ENCODE data around the gene TOGARAM2. TPM values are rescaled to one million over a fixed set of nuclear protein-coding genes. Genes with fewer than 3 reads are reported as not detected.
A peak's percentile ranks its signal among the peaks of the same experiment; 100 is the strongest.

Gene TOGARAM2
- total and polyA plus RNA-seq, 8 donors: 0.03 to 9.1 (median 0.74) TPM

GRCh38 chr2:29006980-29007301 lies 25.8 kb downstream of the TOGARAM2 start:
- H3K9me3 ChIP-seq: no peaks in the 10 kb centered on the region
- ATAC-seq (no peak), DNase-seq (no peak), FAIRE-seq (no peak)
- WGBS, 2 donors: 75 to 88% methylated on average over 2 of the region's 2 CpGs
- H3K27ac ChIP-seq: no peak overlapping the region
- intact Hi-C loops (cut with DNase I): no loop called here
- peaks cover 0 to 10% (median 0%) of the 10 kb centered on the region in 3 donors for H3K4me1 ChIP-seq
- no peak for TF ChIP-seq CTCF (IDR thresholded peaks at IDR 0.05)
- H3K4me3 ChIP-seq: no peak overlapping the region
- no peaks in the 10 kb centered on the region for H3K36me3 ChIP-seq
- no peaks in the 10 kb centered on the region for H3K27me3 ChIP-seq

- Histone ChIP-seq H3K36me3 (no peaks in the 10 kb centered on the region), H3K4me1 (peaks cover 0 to 18% (median 0%) of the 10 kb centered on the region in 3 donors), H3K4me3 (no peak overlapping the region), H3K9me3 (no peaks in the 10 kb centered on the region), H3K27ac (no peak overlapping the region), H3K27me3 (no peaks in the 10 kb centered on the region)
- no peak for TF ChIP-seq CTCF (IDR thresholded peaks at IDR 0.05)
- WGBS, 2 donors: 82 to 97% methylated on average over 9 of the region's 9 CpGs
- intact Hi-C loops (cut with DNase I): no loop called here
- FAIRE-seq: no peak
- DNase-seq: no peak
- no peak for ATAC-seq
Measured at GRCh38 chr2:29009270-29009669, 28.2 kb downstream of the TOGARAM2 start.

GRCh38 chr2:29009711-29010677 lies 28.9 kb downstream of the TOGARAM2 start:
- no peak overlapping the region for H3K27ac ChIP-seq
- peaks cover 0 to 18% (median 0%) of the 10 kb centered on the region in 3 donors for H3K4me1 ChIP-seq
- intact Hi-C loops (cut with DNase I): no loop called here
- WGBS, 2 donors: 76% methylated on average over 26 of the region's 26 CpGs
- ATAC-seq: no peak
- no peaks in the 10 kb centered on the region for H3K27me3 ChIP-seq
- no peak for TF ChIP-seq CTCF (IDR thresholded peaks at IDR 0.05)
- FAIRE-seq: no peak
- H3K36me3 ChIP-seq: no peaks in the 10 kb centered on the region
- H3K9me3 ChIP-seq: no peaks in the 10 kb centered on the region
- H3K4me3 ChIP-seq: no peak overlapping the region
- DNase-seq: no peak

- H3K27me3 ChIP-seq: no peaks in the 10 kb centered on the region
- H3K27ac ChIP-seq: no peak overlapping the region
- H3K4me1 ChIP-seq: peaks cover 0 to 18% (median 0%) of the 10 kb centered on the region in 3 donors
- intact Hi-C loops (cut with DNase I): no loop called here
- H3K9me3 ChIP-seq: no peaks in the 10 kb centered on the region
- no peaks in the 10 kb centered on the region for H3K36me3 ChIP-seq
- peak in 1 of 6 donors; percentile 30 for DNase-seq
- TF ChIP-seq CTCF (IDR thresholded peaks at IDR 0.05): no peak
- peak in 3 of 4 donors; percentile 10 to 37 (median 13) for ATAC-seq
- 56 to 59% methylated on average over 7 of the region's 7 CpGs for WGBS, 2 donors
- no peak for FAIRE-seq
- no peak overlapping the region for H3K4me3 ChIP-seq
Measured at GRCh38 chr2:29010946-29011345, 29.8 kb downstream of the TOGARAM2 start.
